GM19324 (cell line): ENCODE results near the gene GPR17.

Source experiments
- ATAC-seq: cut with Tn5 transposase; IDR thresholded peaks from one replicate; pipeline ENCODE4 v1.9.1; 2021; ENCODE audit warnings: mild to moderate bottlenecking, moderate library complexity; ENCODE audit not compliant: unreplicated experiment, low FRiP score

Gene GPR17

GRCh38 chr2:127627740-127628571, 18.0 kb upstream of the GPR17 start:
- ATAC-seq, result no peak

- ATAC-seq, result no peak
Observed at GRCh38 chr2:127628767-127629614, 17.0 kb upstream of the GPR17 start.

GRCh38 chr2:127629637-127630036, 16.3 kb upstream of the GPR17 start:
- ATAC-seq, result no peak

- ATAC-seq, result no peak
Observed at GRCh38 chr2:127630096-127630863, 15.7 kb upstream of the GPR17 start.

- ATAC-seq, result no peak
Observed at GRCh38 chr2:127630864-127631540, 15.0 kb upstream of the GPR17 start.

- ATAC-seq, result no peak
Observed at GRCh38 chr2:127631541-127631996, 14.4 kb upstream of the GPR17 start.

GRCh38 chr2:127631997-127632581, 13.9 kb upstream of the GPR17 start:
- ATAC-seq, result no peak

GRCh38 chr2:127632592-127633489, 13.1 kb upstream of the GPR17 start:
- no peak for ATAC-seq

GRCh38 chr2:127633556-127634065, 12.3 kb upstream of the GPR17 start:
- ATAC-seq, result no peak

- ATAC-seq, result no peak
Observed at GRCh38 chr2:127634066-127634617, 11.8 kb upstream of the GPR17 start.

GRCh38 chr2:127634626-127635379, 11.2 kb upstream of the GPR17 start:
- no peak for ATAC-seq

GRCh38 chr2:127635380-127636237, 10.3 kb upstream of the GPR17 start:
- ATAC-seq, result no peak

GRCh38 chr2:127636248-127637235, 9.4 kb upstream of the GPR17 start:
- ATAC-seq, result no peak

GRCh38 chr2:127637236-127637630, 8.7 kb upstream of the GPR17 start:
- ATAC-seq, result no peak

GRCh38 chr2:127637725-127638252, 8.2 kb upstream of the GPR17 start:
- no peak for ATAC-seq
